Measurements from ENCODE around the gene BAIAP3. TPM values are rescaled to one million over a fixed set of nuclear protein-coding genes. Genes with fewer than 3 reads are reported as not detected.

Gene BAIAP3
- total RNA-seq, 2 donors from 2014 or later: 2.5 to 15.7 TPM

DNA sequence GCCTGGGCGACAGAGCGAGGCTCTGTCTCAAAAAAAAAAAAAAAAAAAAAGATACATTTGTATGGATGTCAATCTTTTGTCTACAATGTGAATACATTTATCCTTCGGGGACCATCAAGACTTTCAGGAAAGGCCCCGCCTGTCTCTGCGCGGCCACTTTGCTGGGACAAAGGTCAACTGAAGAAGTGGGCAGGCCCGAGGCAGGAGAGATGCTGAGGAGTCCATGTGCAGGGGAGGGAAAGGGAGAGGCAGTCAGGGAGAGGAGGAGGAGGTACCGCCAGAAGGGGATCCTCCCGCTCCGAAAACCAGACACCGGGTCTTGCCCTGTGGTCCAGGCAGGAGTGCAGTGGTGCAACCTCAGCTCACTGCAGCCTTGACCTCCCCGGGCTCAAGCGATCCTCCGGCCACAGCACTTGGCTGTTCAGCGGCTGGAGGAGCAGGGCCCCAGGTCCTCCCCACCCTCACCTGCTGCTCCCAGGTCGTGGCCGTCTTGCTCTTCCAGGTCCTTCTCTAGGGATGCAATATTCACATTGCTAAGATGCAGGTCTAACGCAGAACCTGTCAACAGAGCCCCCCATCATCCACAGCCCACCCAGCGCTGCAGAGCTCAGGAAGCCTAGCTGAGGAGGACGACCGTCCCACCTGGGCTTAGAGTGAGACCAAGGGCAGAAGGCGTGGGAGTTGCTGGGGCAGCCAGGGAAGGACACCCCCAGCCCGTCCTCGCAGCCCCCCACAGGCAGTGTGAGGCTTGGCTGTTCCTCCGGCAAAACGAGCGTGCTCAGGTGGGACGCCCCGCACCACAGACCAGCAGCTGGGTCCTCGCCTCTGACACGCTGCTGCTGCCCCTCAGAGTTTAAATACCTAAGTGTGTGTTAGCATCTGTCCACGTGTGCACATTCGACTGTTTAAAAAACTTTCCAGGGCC lies 37.9 kb downstream of the BAIAP3 start:
- no peak overlapping the region for H3K4me3 ChIP-seq
- no peaks in the 10 kb centered on the region for H3K9me3 ChIP-seq
- H3K4me1 ChIP-seq (ENCODE audit: control insufficient read depth in 1 of 2, low read depth in 2 of 2): no peaks in the 10 kb centered on the region
- H3K27ac ChIP-seq: no peak overlapping the region
- TF ChIP-seq, protein P1, sequence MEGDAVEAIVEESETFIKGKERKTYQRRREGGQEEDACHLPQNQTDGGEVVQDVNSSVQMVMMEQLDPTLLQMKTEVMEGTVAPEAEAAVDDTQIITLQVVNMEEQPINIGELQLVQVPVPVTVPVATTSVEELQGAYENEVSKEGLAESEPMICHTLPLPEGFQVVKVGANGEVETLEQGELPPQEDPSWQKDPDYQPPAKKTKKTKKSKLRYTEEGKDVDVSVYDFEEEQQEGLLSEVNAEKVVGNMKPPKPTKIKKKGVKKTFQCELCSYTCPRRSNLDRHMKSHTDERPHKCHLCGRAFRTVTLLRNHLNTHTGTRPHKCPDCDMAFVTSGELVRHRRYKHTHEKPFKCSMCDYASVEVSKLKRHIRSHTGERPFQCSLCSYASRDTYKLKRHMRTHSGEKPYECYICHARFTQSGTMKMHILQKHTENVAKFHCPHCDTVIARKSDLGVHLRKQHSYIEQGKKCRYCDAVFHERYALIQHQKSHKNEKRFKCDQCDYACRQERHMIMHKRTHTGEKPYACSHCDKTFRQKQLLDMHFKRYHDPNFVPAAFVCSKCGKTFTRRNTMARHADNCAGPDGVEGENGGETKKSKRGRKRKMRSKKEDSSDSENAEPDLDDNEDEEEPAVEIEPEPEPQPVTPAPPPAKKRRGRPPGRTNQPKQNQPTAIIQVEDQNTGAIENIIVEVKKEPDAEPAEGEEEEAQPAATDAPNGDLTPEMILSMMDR (IDR thresholded peaks at IDR 0.05): no peak
- ATAC-seq (ENCODE audit: insufficient number of reproducible peaks, low FRiP score, low read depth) (no peak), DNase-seq (ENCODE audit: low spot score) (no peak)
- no peaks in the 10 kb centered on the region for H3K27me3 ChIP-seq (replicated peaks; ENCODE audit: insufficient read depth)
- peaks cover 19% of the 10 kb centered on the region for H3K36me3 ChIP-seq

DNA sequence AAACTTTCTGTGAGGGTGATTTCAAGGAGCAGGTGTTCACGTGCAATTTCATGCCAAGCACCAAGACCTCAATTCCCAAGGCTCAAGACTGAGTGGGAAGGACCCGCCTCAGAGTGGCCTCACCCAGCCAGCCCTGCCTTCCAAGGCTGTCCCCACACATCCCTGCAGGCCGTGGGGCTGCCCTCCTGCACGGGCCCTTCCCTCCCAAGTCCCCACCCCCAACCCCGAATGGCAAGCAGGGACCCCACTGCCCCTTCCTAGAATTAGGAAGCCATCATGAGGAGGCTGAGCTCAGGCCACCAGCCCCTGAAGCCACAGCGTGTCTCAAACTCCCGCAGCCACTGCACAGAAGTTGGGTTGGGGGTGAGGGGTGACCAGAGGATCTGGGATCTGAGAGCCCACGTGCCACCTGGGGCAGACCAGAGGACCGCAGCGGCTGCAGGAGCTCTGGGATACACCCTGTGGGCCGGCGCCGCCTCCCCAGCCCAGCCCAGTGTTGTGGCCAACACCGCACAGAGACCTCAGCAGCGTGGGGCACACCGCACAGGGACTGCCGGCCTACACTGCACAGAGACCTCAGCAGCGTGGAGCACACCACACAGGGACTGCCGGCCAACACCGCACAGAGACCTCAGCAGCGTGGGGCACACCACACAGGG lies 39.0 kb downstream of the BAIAP3 start:
- Histone ChIP-seq H3K27me3 (replicated peaks; ENCODE audit: insufficient read depth) (no peaks in the 10 kb centered on the region), H3K9me3 (no peaks in the 10 kb centered on the region), H3K4me3 (no peak overlapping the region), H3K27ac (no peak overlapping the region), H3K4me1 (ENCODE audit: control insufficient read depth in 1 of 2, low read depth in 2 of 2) (no peaks in the 10 kb centered on the region), H3K36me3 (peaks cover 11% of the 10 kb centered on the region)
- ATAC-seq (ENCODE audit: insufficient number of reproducible peaks, low FRiP score, low read depth) (no peak), DNase-seq (ENCODE audit: low spot score) (no peak)
- TF ChIP-seq, protein P1 (IDR thresholded peaks at IDR 0.05): no peak

DNA sequence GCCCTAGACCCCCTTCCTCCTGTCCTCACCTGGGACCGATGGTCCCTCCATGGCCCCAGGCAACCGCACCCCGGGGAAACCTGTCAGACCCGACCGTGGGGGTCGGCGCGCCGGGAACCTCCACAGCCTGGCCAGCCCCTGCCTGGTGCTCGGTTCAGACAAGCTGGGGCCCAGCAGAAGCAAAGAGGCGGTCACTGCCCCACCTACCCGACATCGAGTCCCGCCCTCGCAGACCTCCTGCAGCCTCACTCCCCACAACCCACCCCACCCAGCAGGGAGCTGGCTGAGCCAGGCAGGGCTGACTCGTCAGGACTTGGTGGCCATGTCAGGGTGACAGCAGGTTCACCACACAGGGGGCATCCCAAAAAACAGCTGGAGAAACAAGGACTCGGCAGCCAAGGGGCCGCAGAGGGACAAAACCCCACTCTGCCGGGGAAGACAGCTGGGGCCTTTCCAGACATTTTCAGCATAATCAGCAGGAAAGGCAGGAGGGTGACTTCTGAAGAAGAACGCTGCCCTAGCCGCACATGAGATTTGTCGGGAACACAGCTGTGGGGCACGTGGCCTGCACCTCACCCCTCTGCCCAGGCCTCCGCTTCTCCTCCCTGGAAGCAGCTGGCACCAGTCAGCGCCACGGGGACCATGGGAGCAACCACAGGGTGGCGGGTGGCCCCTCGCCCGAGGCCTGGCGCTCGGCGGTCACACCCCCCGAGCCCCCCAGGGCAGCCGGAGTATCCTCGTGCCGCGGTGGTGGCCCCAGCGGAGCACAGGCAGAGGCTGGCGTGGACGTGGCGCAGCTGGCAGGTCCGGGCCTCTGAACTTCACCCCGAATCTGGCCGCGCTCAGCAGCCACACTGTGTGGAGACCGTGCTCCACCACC lies 41.2 kb downstream of the BAIAP3 start:
- H3K27ac ChIP-seq: no peak overlapping the region
- peaks cover 8 to 17% of the 10 kb centered on the region in 2 donors for H3K4me1 ChIP-seq (ENCODE audit: control insufficient read depth in 1 of 2, low read depth in 2 of 2)
- DNase-seq (ENCODE audit: low spot score): no peak
- TF ChIP-seq, protein P1 (IDR thresholded peaks at IDR 0.05): no peak
- ATAC-seq (ENCODE audit: insufficient number of reproducible peaks, low FRiP score, low read depth): no peak
- peaks cover 9% of the 10 kb centered on the region for H3K36me3 ChIP-seq
- H3K27me3 ChIP-seq (replicated peaks; ENCODE audit: insufficient read depth): no peaks in the 10 kb centered on the region
- H3K4me3 ChIP-seq: no peak overlapping the region
- no peaks in the 10 kb centered on the region for H3K9me3 ChIP-seq

DNA sequence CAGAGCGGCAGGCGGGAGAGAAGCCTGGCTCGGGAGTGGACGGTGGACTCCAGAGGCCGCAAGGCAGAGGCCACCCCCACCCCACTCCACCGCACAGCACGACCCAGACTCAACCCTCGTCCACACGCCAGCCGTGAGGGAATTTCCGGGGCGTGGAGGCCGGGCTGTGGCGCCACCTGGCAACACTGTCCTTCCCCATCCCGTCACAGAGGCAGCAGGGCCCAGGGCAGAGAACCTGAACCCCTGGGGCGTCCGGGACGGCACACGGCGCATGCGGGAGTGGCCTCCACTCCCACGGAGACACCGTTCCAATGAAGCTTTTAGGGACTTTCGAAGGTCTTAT lies 41.8 kb downstream of the BAIAP3 start:
- Histone ChIP-seq H3K27me3 (replicated peaks; ENCODE audit: insufficient read depth) (no peaks in the 10 kb centered on the region), H3K36me3 (peaks cover 6% of the 10 kb centered on the region), H3K4me3 (no peak overlapping the region), H3K27ac (no peak overlapping the region), H3K9me3 (no peaks in the 10 kb centered on the region), H3K4me1 (ENCODE audit: control insufficient read depth in 1 of 2, low read depth in 2 of 2) (peaks cover 8 to 22% of the 10 kb centered on the region in 2 donors)
- ATAC-seq (ENCODE audit: insufficient number of reproducible peaks, low FRiP score, low read depth): no peak
- no peak for DNase-seq (ENCODE audit: low spot score)
- TF ChIP-seq, protein P1 (IDR thresholded peaks at IDR 0.05): no peak
